K562 (cell line): ENCODE data around the gene SHF. TPM values are rescaled to one million over a fixed set of nuclear protein-coding genes. Genes with fewer than 3 reads are reported as not detected.
A peak's percentile ranks its signal among the peaks of the same experiment; 100 is the strongest.

ENCODE experiments used
- ATAC-seq: fragments of 200-7000 bp; cut with Tn5 transposase; 3 replicates; pipeline ENCODE4 v1.9.1; 2020; ENCODE audit warnings: moderate library complexity
- BruUV-seq: library from RNA; stranded (reverse); fragments of 400-500 nt; replicated peaks from 2 replicates; lab custom pipeline; 2021; lab: Mats Ljungman, UMichigan
- CTCF ChIA-PET: fragments of 300-600 bp; formaldehyde crosslinking; extraction: SDS; loops from one replicate; lab custom pipeline; 2021; ENCODE audit warnings: low intra/inter-chr PET ratio; lab: Yijun Ruan, JAX
- POLR2A ChIA-PET: fragments of 300-600, 350-650 bp; sonication (Branson Sonifier 250); formaldehyde crosslinking; extraction: SDS; loops from one replicate; lab custom pipeline; 2021; ENCODE audit warnings: antibody characterized with exemption, inconsistent platforms; lab: Yijun Ruan, JAX
- DNase-seq, 4 experiments: peaks; one replicate each; pipeline versions ENCODE4 v3.0.0 to v3.0.0-alpha.2; 2011 to 2018; ENCODE audit warnings: low spot score in 3 of 4, mixed read lengths in 3 of 4; ENCODE audit errors: extremely low read depth in 1 of 4
- FAIRE-seq: peaks from 2 replicates; lab custom pipeline; 2011; peaks lifted over from hg19 to GRCh38; lab: Jason Lieb, UNC
- H2AFZ ChIP-seq: 2 replicates; pipeline ENCODE4 v1.6.0; 2011; ENCODE audit warnings: low read depth, low read length, control low read depth, inconsistent platforms
- H3K27ac ChIP-seq: fragments of 200-600 bp; 3 replicates; pipeline ENCODE4 v1.8.0; 2011; ENCODE audit warnings: low read depth, mild to moderate bottlenecking, control low read depth, inconsistent platforms, low read length, moderate library complexity, mixed read lengths; ENCODE audit errors: extremely low read depth
- H3K27me3 ChIP-seq, 2 experiments: fragments of 300-600 bp in 1 of 2; 2 replicates in 1 of 2; 3 replicates in 1 of 2; pipeline versions ENCODE4 v1.6.0 to v1.8.0; 2011; ENCODE audit warnings: inconsistent platforms in 2 of 2, low read length in 2 of 2, mild to moderate bottlenecking in 1 of 2, mixed read lengths in 1 of 2, moderate library complexity in 1 of 2; ENCODE audit not compliant: control insufficient read depth in 2 of 2, insufficient read depth in 2 of 2
- H3K36me3 ChIP-seq: fragments of 300-600 bp; 3 replicates; pipeline ENCODE4 v1.8.0; 2011; ENCODE audit warnings: mild to moderate bottlenecking, low read length, inconsistent platforms; ENCODE audit not compliant: control insufficient read depth, insufficient read depth
- H3K4me1 ChIP-seq, 2 experiments: fragments of 200-600 bp in 1 of 2; replicated peaks in 1 of 2; 2 replicates in 1 of 2; 3 replicates in 1 of 2; pipeline versions ENCODE4 v1.5.1 to v1.8.0; 2011; ENCODE audit warnings: inconsistent platforms in 2 of 2, low read length in 2 of 2, mild to moderate bottlenecking in 1 of 2, mixed read lengths in 1 of 2, moderate library complexity in 1 of 2; ENCODE audit not compliant: control insufficient read depth in 2 of 2, insufficient read depth in 2 of 2
- H3K4me2 ChIP-seq: 2 replicates; pipeline ENCODE4 v1.6.1; 2011; ENCODE audit warnings: low read length, control low read depth, inconsistent platforms, mixed read lengths; ENCODE audit not compliant: insufficient read depth
- H3K4me3 ChIP-seq: fragments of 200-600 bp; sonication (generic), shearing (Covaris generic); 2 replicates; pipeline ENCODE4 v1.5.1; 2016; ENCODE audit warnings: control low read depth, inconsistent platforms
- H3K79me2 ChIP-seq: fragments of 200-600 bp; 3 replicates; pipeline ENCODE4 v1.8.0; 2011; ENCODE audit warnings: low read length, inconsistent platforms; ENCODE audit not compliant: control insufficient read depth, insufficient read depth
- H3K9ac ChIP-seq, 2 experiments: 2 replicates each; pipeline versions ENCODE4 v1.6.0 to v1.6.1; 2011; ENCODE audit warnings: low read depth in 2 of 2, low read length in 2 of 2, control low read depth in 1 of 2, inconsistent platforms in 1 of 2, mild to moderate bottlenecking in 1 of 2, mixed read lengths in 1 of 2; ENCODE audit not compliant: insufficient read depth in 1 of 2
- H3K9me1 ChIP-seq: one replicate; pipeline ENCODE4 v1.6.0; 2011; ENCODE audit warnings: inconsistent platforms, mild to moderate bottlenecking, low read length, moderate library complexity; ENCODE audit not compliant: control insufficient read depth, insufficient read depth
- H3K9me3 ChIP-seq: replicated peaks from 2 replicates; pipeline ENCODE4 v1.5.1; 2011; ENCODE audit warnings: low read depth, low read length, inconsistent platforms; ENCODE audit not compliant: control insufficient read depth, insufficient read depth
- H4K20me1 ChIP-seq: replicated peaks from 2 replicates; pipeline ENCODE4 v1.6.1; 2011; ENCODE audit warnings: low read length, inconsistent platforms, mixed read lengths; ENCODE audit not compliant: control insufficient read depth, insufficient read depth
- GATA2 ChIP-seq: sonication (generic); formaldehyde crosslinking; IDR thresholded peaks from 2 replicates; pipeline ENCODE4 v1.4.0; 2020; ENCODE audit warnings: mild to moderate bottlenecking, missing genetic modification reagents
- HMG20A ChIP-seq: fragments of 450-650 bp; formaldehyde crosslinking; conservative IDR thresholded peaks from 2 replicates; pipeline ENCODE4 v1.4.0; 2020; ENCODE audit warnings: mild to moderate bottlenecking, mixed read lengths
- MAFF ChIP-seq: IDR thresholded peaks from 2 replicates; pipeline ENCODE4 v1.6.1; 2012; ENCODE audit warnings: low read length, improper control_type of control experiment
- MEF2A ChIP-seq: IDR thresholded peaks from 2 replicates; pipeline ENCODE4 v1.6.1; 2011; ENCODE audit warnings: low read depth, mild to moderate bottlenecking, low read length, moderate library complexity; ENCODE audit not compliant: control insufficient read depth
- NFYB ChIP-seq: IDR thresholded peaks from 2 replicates; pipeline ENCODE4 v1.6.1; 2011; ENCODE audit warnings: mild to moderate bottlenecking, moderate library complexity; ENCODE audit not compliant: insufficient read length; ENCODE audit errors: extremely low read depth
- POLR2G ChIP-seq: fragments of 200-400 bp; formaldehyde crosslinking; IDR thresholded peaks from 2 replicates; pipeline ENCODE4 v1.6.1; 2017; ENCODE audit warnings: low read depth, mild to moderate bottlenecking, antibody characterized with exemption, low read length, moderate library complexity
- PTRF ChIP-seq: fragments of 450-650 bp; IDR thresholded peaks from 2 replicates; pipeline ENCODE4 v1.6.1; 2016; ENCODE audit warnings: mild to moderate bottlenecking, missing genetic modification characterization, missing compliant biosample characterization
- RAD21 ChIP-seq, 2 experiments: fragments of 250-450 bp in 1 of 2; fragments of 450-650 bp in 1 of 2; sonication (Bioruptor Pico) in 1 of 2; formaldehyde crosslinking in 1 of 2; IDR thresholded peaks in 1 of 2; conservative IDR thresholded peaks in 1 of 2; 2 replicates each; pipeline versions ENCODE4 v1.4.0 to v1.8.0; 2020 to 2022; ENCODE audit warnings: mild to moderate bottlenecking in 2 of 2, moderate library complexity in 1 of 2
- ZNF717 ChIP-seq: fragments of 250-450 bp; sonication (Bioruptor Pico); IDR thresholded peaks from 2 replicates; pipeline ENCODE4 v1.5.0; 2021
- WGBS: fragments of 100-300 bp; shearing (Covaris generic); methylation state at CpG from one replicate; pipeline ENCODE4 v1.1.6; 2016; ENCODE audit warnings: low coverage, mixed read lengths; ENCODE audit not compliant: insufficient coverage; ENCODE audit errors: missing lambda C conversion rate; 5-methylcytosine and 5-hydroxymethylcytosine counted together
- in situ Hi-C: fragments of 300-500 bp; cut with MboI; formaldehyde crosslinking; loops from 4 replicates; pipeline ENCODE4 v1.15.0; 2018; ENCODE audit warnings: inconsistent platforms, mixed read lengths
- intact Hi-C: fragments of 100-400 bp; cut with micrococcal nuclease; formaldehyde crosslinking; loops from 2 replicates; pipeline ENCODE4 v1.14.2; 2022
- polyA plus RNA-seq, 8 experiments: library from polyadenylated mRNA; depleted of rRNA in 4 of 8; stranded (reverse) in 5 of 8; unstranded in 3 of 8; fragments of >200 nt; fragmentation: Nextera tagmentation in 2 of 8; fragmentation: Illumina TruSeq in 1 of 8; extraction: Ambion mirVana in 2 of 8; extraction: Trizol in 1 of 8; gene quantifications; 2 replicates each; pipeline versions ENCODE4 v1.2.1 to v1.2.3, GENCODE V29; 2011 to 2014; ENCODE audit warnings: inconsistent platforms in 1 of 8, missing spikeins in 1 of 8
- total RNA-seq, 7 experiments: library from RNA; depleted of rRNA in 6 of 7; stranded (reverse); fragments of >200 nt in 6 of 7; fragmentation: Illumina TruSeq in 2 of 7; extraction: Trizol in 2 of 7; gene quantifications; 2 replicates each; pipeline versions ENCODE4 v1.2.1 to v1.2.3, GENCODE V29; 2011 to 2021; ENCODE audit warnings: low replicate concordance in 1 of 7
- TF ChIP-seq, protein P1 (sequence below), 2 experiments: fragments of 450-650 bp; IDR thresholded peaks; 2 replicates each; pipeline ENCODE4 v1.6.1; 2016

The SHF gene
- total and polyA plus RNA-seq, 9 of the 15 experiments (the other 6 are each of a cell fraction or from before 2014, with no cell fraction given) = 0.51 to 2.2 (median 0.85) TPM; not detected in 2

DNA sequence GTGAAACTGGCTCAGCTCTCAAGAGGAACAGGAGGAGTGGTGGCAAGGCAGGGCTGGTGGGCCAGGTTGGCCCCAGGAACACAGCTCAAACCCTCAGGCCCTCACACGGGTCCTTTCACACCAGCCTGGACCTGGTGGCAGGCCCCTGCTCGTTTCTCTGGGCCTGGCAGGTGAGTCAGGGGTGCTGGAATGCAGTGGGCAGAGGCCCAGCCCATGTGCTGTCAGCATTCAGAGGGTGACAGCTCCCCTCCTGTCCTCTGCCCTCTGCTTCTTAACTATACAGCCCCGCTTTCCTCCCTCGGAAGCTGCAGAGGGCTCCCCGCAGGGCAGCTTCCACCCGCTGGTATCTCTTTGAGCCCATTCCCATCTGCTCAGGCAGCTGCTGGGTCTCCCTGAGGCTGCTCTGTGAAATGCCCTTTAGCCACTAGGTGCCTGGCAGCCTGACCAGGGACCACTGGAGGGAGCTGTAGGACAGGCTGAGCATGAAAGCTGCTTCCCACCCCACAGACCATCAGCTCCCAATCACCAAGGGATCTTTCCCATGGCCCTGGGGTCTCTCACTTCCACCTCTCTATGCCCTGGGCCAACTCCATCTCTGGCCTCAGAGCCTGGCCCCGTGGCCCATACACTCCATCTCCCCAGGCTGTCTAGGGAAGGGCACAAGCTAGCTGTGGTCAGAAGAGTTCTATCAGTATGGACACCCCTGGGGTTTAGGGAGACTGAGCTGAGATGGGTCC, 24.8 kb downstream of the SHF start (continued):
- TF ChIP-seq, protein P1, sequence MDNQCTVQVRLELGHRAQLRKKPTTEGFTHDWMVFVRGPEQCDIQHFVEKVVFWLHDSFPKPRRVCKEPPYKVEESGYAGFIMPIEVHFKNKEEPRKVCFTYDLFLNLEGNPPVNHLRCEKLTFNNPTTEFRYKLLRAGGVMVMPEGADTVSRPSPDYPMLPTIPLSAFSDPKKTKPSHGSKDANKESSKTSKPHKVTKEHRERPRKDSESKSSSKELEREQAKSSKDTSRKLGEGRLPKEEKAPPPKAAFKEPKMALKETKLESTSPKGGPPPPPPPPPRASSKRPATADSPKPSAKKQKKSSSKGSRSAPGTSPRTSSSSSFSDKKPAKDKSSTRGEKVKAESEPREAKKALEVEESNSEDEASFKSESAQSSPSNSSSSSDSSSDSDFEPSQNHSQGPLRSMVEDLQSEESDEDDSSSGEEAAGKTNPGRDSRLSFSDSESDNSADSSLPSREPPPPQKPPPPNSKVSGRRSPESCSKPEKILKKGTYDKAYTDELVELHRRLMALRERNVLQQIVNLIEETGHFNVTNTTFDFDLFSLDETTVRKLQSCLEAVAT (IDR thresholded peaks at IDR 0.05) = peak in 1 of 2 experiments; percentile 33; a peak in 1 of 4 replicates
- TF ChIP-seq GATA2 (CRISPR knock-in tag) (0 out of 2 replicates have a peak, but pooled peaks have one; percentile 15), RAD21 (CRISPR knock-in tag; conservative IDR thresholded peaks at IDR 0.05 in 1 of 2, IDR thresholded peaks at IDR 0.05 in 1 of 2) (peak; percentile 87 to 92)
- TF ChIP-seq, all 486 proteins: peak for 23

DNA sequence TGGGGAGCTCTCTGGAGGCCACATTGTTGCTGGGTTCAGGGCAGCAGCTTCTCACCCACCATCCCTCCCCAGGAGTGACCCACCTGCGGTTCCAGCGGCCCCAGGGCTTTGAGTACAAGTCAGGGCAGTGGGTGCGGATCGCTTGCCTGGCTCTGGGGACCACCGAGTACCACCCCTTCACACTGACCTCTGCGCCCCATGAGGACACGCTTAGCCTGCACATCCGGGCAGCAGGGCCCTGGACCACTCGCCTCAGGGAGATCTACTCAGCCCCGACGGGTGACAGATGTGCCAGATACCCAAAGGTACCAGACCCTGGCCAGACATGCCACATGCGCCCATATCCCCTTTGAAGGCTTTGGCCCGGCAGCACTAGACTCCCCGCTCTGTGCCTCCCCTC, 26.1 kb downstream of the SHF start:
- FAIRE-seq = no peak
- ChIA-PET POLR2A (no interaction called here), CTCF (interaction anchor here (4.3 kb wide), 1 partner anchor 296 kb away, joined by 48 read pairs; no protein-coding TSS in a partner anchor)
- Histone ChIP-seq H3K79me2 (peaks cover 3% of the 10 kb centered on the region; the same call in 1 of the 3 replicates), H3K4me3 (no peak overlapping the region), H3K27me3 (no peaks in the 10 kb centered on the region), H3K36me3 (no peaks in the 10 kb centered on the region), H3K9me3 (no peaks in the 10 kb centered on the region), H3K27ac (no peak overlapping the region), H3K9me1 (no peaks in the 10 kb centered on the region), H2AFZ (no peak overlapping the region), H3K9ac (no peak overlapping the region; a peak in 1 of 4 replicates), H3K4me1 (peaks cover 15 to 16% of the 10 kb centered on the region in 2 experiments; a peak in 4 of 5 replicates), H3K4me2 (no peak overlapping the region), H4K20me1 (peaks cover 5% of the 10 kb centered on the region; the same call in 1 of the 2 replicates)
- intact Hi-C loops (loop anchor here (5.0 to 10.0 kb wide), 2 partner anchors 241 to 453 kb away; a partner anchor contains a TSS), in situ Hi-C loops (no loop called here)
- DNase-seq = no peak
- TF ChIP-seq MAFF (no peak), POLR2G (peak; percentile 29; the same call in 1 of the 2 replicates), MEF2A (no peak), NFYB (no peak), PTRF (tag) (no peak), ZNF717 (CRISPR knock-in tag) (no peak), HMG20A (no peak)
- WGBS = 51% methylated on average over 8 of the region's 14 CpGs
- no TSS peak for BruUV-seq
- ATAC-seq = no peak
